AG08396 (cell line): ENCODE results near the gene PGGHG.

Experiments used
- DNase-seq: peaks from one replicate; pipeline ENCODE4 v3.0.0; 2012; ENCODE audit warnings: low spot score, mixed read lengths

The PGGHG gene

GRCh38 chr11:288478-289397 is at the start of gene PGGHG:
Gene PGGHG (plus strand): TSS chr11:289126. CDS start chr11:289817, 691 bp downstream.
- peak; percentile 95 for DNase-seq

GRCh38 chr11:240315-240714 is 48.6 kb upstream of the PGGHG start:
- DNase-seq = no peak

GRCh38 chr11:241634-242033 is 47.3 kb upstream of the PGGHG start:
- DNase-seq = no peak

GRCh38 chr11:244376-244775 is 44.5 kb upstream of the PGGHG start:
- DNase-seq = no peak

GRCh38 chr11:249062-249461 is 39.9 kb upstream of the PGGHG start:
- no peak for DNase-seq

- no peak for DNase-seq
Measured at GRCh38 chr11:250274-250673, 38.7 kb upstream of the PGGHG start.

GRCh38 chr11:250740-251299 is 38.1 kb upstream of the PGGHG start:
- DNase-seq = peak; percentile 70

GRCh38 chr11:251550-251949 is 37.4 kb upstream of the PGGHG start:
- DNase-seq = no peak

GRCh38 chr11:252666-253065 is 36.3 kb upstream of the PGGHG start:
- no peak for DNase-seq

GRCh38 chr11:253160-253885 is 35.6 kb upstream of the PGGHG start:
- no peak for DNase-seq

- no peak for DNase-seq
Measured at GRCh38 chr11:253886-254270, 35.0 kb upstream of the PGGHG start.

GRCh38 chr11:255176-255575 is 33.8 kb upstream of the PGGHG start:
- no peak for DNase-seq

GRCh38 chr11:255816-256215 is 33.1 kb upstream of the PGGHG start:
- DNase-seq = no peak

GRCh38 chr11:256952-257737 is 31.8 kb upstream of the PGGHG start:
- DNase-seq = no peak

- no peak for DNase-seq
Measured at GRCh38 chr11:257766-258493, 31.0 kb upstream of the PGGHG start.

GRCh38 chr11:259413-259812 is 29.5 kb upstream of the PGGHG start:
- DNase-seq = no peak

GRCh38 chr11:261624-262023 is 27.3 kb upstream of the PGGHG start:
- no peak for DNase-seq

- DNase-seq = no peak
Measured at GRCh38 chr11:266676-267439, 22.1 kb upstream of the PGGHG start.

- DNase-seq = no peak
Measured at GRCh38 chr11:267491-267994, 21.4 kb upstream of the PGGHG start.

- DNase-seq = peak; percentile 85
Measured at GRCh38 chr11:268716-269145, 20.2 kb upstream of the PGGHG start.
